GM23248 (cell line): ENCODE data around the gene C19orf33. TPM values are rescaled to one million over a fixed set of nuclear protein-coding genes. Genes with fewer than 3 reads are reported as not detected.

Experiments
- DNase-seq: peaks from one replicate; pipeline ENCODE4 v3.0.0-alpha.2; 2015
- H2AFZ ChIP-seq: fragments of 200-600 bp; sonication (generic); 2 replicates; pipeline ENCODE4 v1.6.1; 2016; ENCODE audit warnings: antibody characterized with exemption
- H3F3A ChIP-seq: fragments of 200-600 bp; sonication (generic); 2 replicates; pipeline ENCODE4 v1.6.1; 2016; ENCODE audit warnings: mild to moderate bottlenecking, antibody characterized with exemption, mixed run types; ENCODE audit not compliant: insufficient read depth
- H3K27ac ChIP-seq: fragments of 200-600 bp; sonication (generic); 2 replicates; pipeline ENCODE4 v1.5.1; 2016; ENCODE audit warnings: mild to moderate bottlenecking
- H3K27me3 ChIP-seq: fragments of 200-600 bp; sonication (generic); replicated peaks from 2 replicates; pipeline ENCODE4 v1.6.1; 2016; ENCODE audit warnings: mild to moderate bottlenecking; ENCODE audit not compliant: insufficient read depth
- H3K36me3 ChIP-seq: fragments of 200-600 bp; sonication (generic); 2 replicates; pipeline ENCODE4 v1.6.1; 2016; ENCODE audit warnings: low read depth, mild to moderate bottlenecking
- H3K4me1 ChIP-seq: fragments of 200-600 bp; sonication (generic); 2 replicates; pipeline ENCODE4 v1.6.1; 2016; ENCODE audit warnings: mild to moderate bottlenecking; ENCODE audit not compliant: insufficient read depth
- H3K4me2 ChIP-seq: fragments of 200-600 bp; sonication (generic); one replicate; pipeline ENCODE4 v1.6.1; 2016; ENCODE audit warnings: mild to moderate bottlenecking; ENCODE audit not compliant: unreplicated experiment
- H3K4me3 ChIP-seq: fragments of 200-600 bp; sonication (generic); 2 replicates; pipeline ENCODE4 v1.5.1; 2016; ENCODE audit warnings: mild to moderate bottlenecking
- H3K79me2 ChIP-seq: fragments of 200-600 bp; sonication (generic); 2 replicates; pipeline ENCODE4 v1.6.1; 2016; ENCODE audit warnings: mild to moderate bottlenecking; ENCODE audit not compliant: insufficient read depth
- H3K9ac ChIP-seq: fragments of 200-600 bp; sonication (generic); 2 replicates; pipeline ENCODE4 v1.6.1; 2016; ENCODE audit warnings: mild to moderate bottlenecking
- H3K9me2 ChIP-seq: fragments of 200-600 bp; sonication (generic); 2 replicates; pipeline ENCODE4 v1.6.1; 2016; ENCODE audit warnings: mixed run types, mild to moderate bottlenecking, moderate library complexity; ENCODE audit not compliant: insufficient read depth
- H3K9me3 ChIP-seq: fragments of 200-600 bp; sonication (generic); one replicate; pipeline ENCODE4 v1.6.1; 2017; ENCODE audit warnings: low read depth
- H4K20me1 ChIP-seq: fragments of 200-600 bp; sonication (generic); 2 replicates; pipeline ENCODE4 v1.6.0; 2016; ENCODE audit not compliant: insufficient read depth
- EZH2 ChIP-seq: fragments of 200-600 bp; sonication (generic); IDR thresholded peaks from 2 replicates; pipeline ENCODE4 v1.6.1; 2018; ENCODE audit warnings: antibody characterized with exemption, mild to moderate bottlenecking; ENCODE audit not compliant: insufficient read depth, poor library complexity, severe bottlenecking
- EZH2phosphoT487 ChIP-seq: fragments of 200-600 bp; sonication (generic); IDR thresholded peaks from 2 replicates; pipeline ENCODE4 v1.6.1; 2018; ENCODE audit warnings: antibody characterized with exemption, moderate library complexity, mild to moderate bottlenecking, low read depth; ENCODE audit not compliant: insufficient read depth
- WGBS, 2 experiments: methylation state at CpG; one replicate each; pipeline ENCODE4 v1.1.6; 2015 to 2017; ENCODE audit warnings: low lambda C conversion rate in 2 of 2, low coverage in 1 of 2; ENCODE audit errors: missing lambda C conversion rate in 2 of 2; 5-methylcytosine and 5-hydroxymethylcytosine counted together
- in situ Hi-C: fragments of 300-500 bp; cut with MboI; formaldehyde crosslinking; loops from 2 replicates; pipeline ENCODE4 v1.15.0; 2020
- polyA plus RNA-seq: library from polyadenylated mRNA; unstranded; fragments of >200 nt; fragmentation: Nextera tagmentation; extraction: Ambion mirVana; gene quantifications from 2 replicates; pipeline ENCODE4 v1.2.1, GENCODE V29; 2016
- total RNA-seq: library from RNA; depleted of rRNA; stranded (reverse); fragments of >200 nt; shearing (Covaris generic); gene quantifications from 2 replicates; pipeline ENCODE4 v1.2.3, GENCODE V29; 2014

C19orf33 gene
- total and polyA plus RNA-seq, 2 experiments from 2014 or later = not detected

- DNase-seq = no peak
- 81 to 84% methylated on average over 6 of the region's 6 CpGs for WGBS, 2 experiments
Observed at GRCh38 chr19:38318660-38319059, 14.6 kb downstream of the C19orf33 start.

GRCh38 chr19:38319421-38320258 is 15.6 kb downstream of the C19orf33 start, which contains the start of gene KCNK6:
Gene KCNK6, plus strand, starts transcription at chr19:38319845. Its CDS starts 106 bp downstream, at chr19:38319951.
- H3K9me2 ChIP-seq = no peaks in the 10 kb centered on the region
- peak within 1 kb of the TSS; percentile 89 for H3K9ac ChIP-seq
- no peaks in the 10 kb centered on the region for H3K9me3 ChIP-seq
- WGBS, 2 experiments = 1 to 2% methylated on average over 63 to 75 of the region's 76 CpGs
- DNase-seq = peak; percentile 71
- in situ Hi-C loops = no loop called here
- peak within 1 kb of the TSS; percentile 93 for H3K4me2 ChIP-seq
- H3K27me3 ChIP-seq = no peaks in the 10 kb centered on the region
- H3K27ac ChIP-seq = peak within 1 kb of the TSS; percentile 76
- H4K20me1 ChIP-seq = peaks cover 4% of the 10 kb centered on the region; the same call in 1 of the 2 replicates
- H2AFZ ChIP-seq = peak within 1 kb of the TSS; percentile 88
- TF ChIP-seq EZH2 (no peak), EZH2phosphoT487 (no peak)
- peaks cover 8% of the 10 kb centered on the region; the same call in 1 of the 2 replicates for H3F3A ChIP-seq
- H3K36me3 ChIP-seq = no peaks in the 10 kb centered on the region
- peak within 1 kb of the TSS; percentile 91 for H3K4me3 ChIP-seq
- peaks cover 54% of the 10 kb centered on the region for H3K79me2 ChIP-seq
- H3K4me1 ChIP-seq = peaks cover 16% of the 10 kb centered on the region

More at GRCh38 chr19:38318660-38319059, 14.6 kb downstream of the C19orf33 start:
- Histone ChIP-seq H3K79me2 (peaks cover 61% of the 10 kb centered on the region), H3K36me3 (no peaks in the 10 kb centered on the region), H3K4me2 (no peak overlapping the region), H3K9ac (no peak overlapping the region), H3K4me1 (peaks cover 16% of the 10 kb centered on the region), H4K20me1 (peaks cover 4% of the 10 kb centered on the region; the same call in 1 of the 2 replicates), H3K4me3 (no peak overlapping the region), H3K9me2 (no peaks in the 10 kb centered on the region), H3K27ac (no peak overlapping the region), H2AFZ (no peak overlapping the region), H3K9me3 (no peaks in the 10 kb centered on the region), H3K27me3 (no peaks in the 10 kb centered on the region), H3F3A (peaks cover 8% of the 10 kb centered on the region; the same call in 1 of the 2 replicates)
- TF ChIP-seq EZH2phosphoT487 (no peak), EZH2 (no peak)
- in situ Hi-C loops = no loop called here

- Histone ChIP-seq H3K4me3 (peak overlapping the region; percentile 91), H3K27ac (peak overlapping the region; percentile 76)
- in situ Hi-C loops = no loop called here
Observed at GRCh38 chr19:38320969-38321339, 16.9 kb downstream of the C19orf33 start.

GRCh38 chr19:38321646-38322196 is 17.7 kb downstream of the C19orf33 start:
- H3K9me2 ChIP-seq = no peaks in the 10 kb centered on the region
- peak; percentile 87 for DNase-seq
- 33 to 39% methylated on average over 11 of the region's 11 CpGs for WGBS, 2 experiments
- H3K27ac ChIP-seq = peak overlapping the region; percentile 76
- peaks cover 16% of the 10 kb centered on the region for H3K4me1 ChIP-seq
- peak overlapping the region; percentile 89 for H3K9ac ChIP-seq
- in situ Hi-C loops = no loop called here
- H3K27me3 ChIP-seq = no peaks in the 10 kb centered on the region
- peaks cover 11% of the 10 kb centered on the region; the same call in 1 of the 2 replicates for H3K36me3 ChIP-seq
- peaks cover 45% of the 10 kb centered on the region for H3K79me2 ChIP-seq
- H3K4me3 ChIP-seq = peak overlapping the region; percentile 91
- H2AFZ ChIP-seq = no peak overlapping the region
- TF ChIP-seq EZH2 (no peak), EZH2phosphoT487 (no peak)
- H4K20me1 ChIP-seq = peaks cover 4% of the 10 kb centered on the region; the same call in 1 of the 2 replicates
- H3K4me2 ChIP-seq = peak overlapping the region; percentile 93
- H3F3A ChIP-seq = peaks cover 8% of the 10 kb centered on the region; the same call in 1 of the 2 replicates
- H3K9me3 ChIP-seq = no peaks in the 10 kb centered on the region

More at GRCh38 chr19:38320969-38321339, 16.9 kb downstream of the C19orf33 start:
- H3K9me2 ChIP-seq = no peaks in the 10 kb centered on the region
- 86 to 93% methylated on average over 3 of the region's 3 CpGs for WGBS, 2 experiments
- peaks cover 45% of the 10 kb centered on the region for H3K79me2 ChIP-seq
- H4K20me1 ChIP-seq = peaks cover 4% of the 10 kb centered on the region; the same call in 1 of the 2 replicates
- peaks cover 16% of the 10 kb centered on the region for H3K4me1 ChIP-seq
- H2AFZ ChIP-seq = no peak overlapping the region
- peaks cover 8% of the 10 kb centered on the region; the same call in 1 of the 2 replicates for H3F3A ChIP-seq
- TF ChIP-seq EZH2phosphoT487 (no peak), EZH2 (no peak)
- H3K9ac ChIP-seq = peak overlapping the region; percentile 89
- H3K4me2 ChIP-seq = peak overlapping the region; percentile 93
- no peak for DNase-seq
- 0 out of 2 replicates have a peak, but pooled peaks cover 9% of the 10 kb centered on the region for H3K36me3 ChIP-seq
- no peaks in the 10 kb centered on the region for H3K27me3 ChIP-seq
- H3K9me3 ChIP-seq = no peaks in the 10 kb centered on the region
